GM10847 (cell line): ENCODE results near the gene BHLHE40.

ENCODE experiments used
- POLR2A ChIP-seq: IDR thresholded peaks from 2 replicates; pipeline ENCODE4 v1.6.1; 2011; ENCODE audit not compliant: insufficient read length; ENCODE audit errors: extremely low read depth

Gene BHLHE40

GRCh38 chr3:4980229-4981203 is 1.3 kb downstream of the BHLHE40 start:
- TF ChIP-seq POLR2A, result no peak

GRCh38 chr3:4981294-4981664 is 2.0 kb downstream of the BHLHE40 start:
- TF ChIP-seq POLR2A, result no peak

DNA sequence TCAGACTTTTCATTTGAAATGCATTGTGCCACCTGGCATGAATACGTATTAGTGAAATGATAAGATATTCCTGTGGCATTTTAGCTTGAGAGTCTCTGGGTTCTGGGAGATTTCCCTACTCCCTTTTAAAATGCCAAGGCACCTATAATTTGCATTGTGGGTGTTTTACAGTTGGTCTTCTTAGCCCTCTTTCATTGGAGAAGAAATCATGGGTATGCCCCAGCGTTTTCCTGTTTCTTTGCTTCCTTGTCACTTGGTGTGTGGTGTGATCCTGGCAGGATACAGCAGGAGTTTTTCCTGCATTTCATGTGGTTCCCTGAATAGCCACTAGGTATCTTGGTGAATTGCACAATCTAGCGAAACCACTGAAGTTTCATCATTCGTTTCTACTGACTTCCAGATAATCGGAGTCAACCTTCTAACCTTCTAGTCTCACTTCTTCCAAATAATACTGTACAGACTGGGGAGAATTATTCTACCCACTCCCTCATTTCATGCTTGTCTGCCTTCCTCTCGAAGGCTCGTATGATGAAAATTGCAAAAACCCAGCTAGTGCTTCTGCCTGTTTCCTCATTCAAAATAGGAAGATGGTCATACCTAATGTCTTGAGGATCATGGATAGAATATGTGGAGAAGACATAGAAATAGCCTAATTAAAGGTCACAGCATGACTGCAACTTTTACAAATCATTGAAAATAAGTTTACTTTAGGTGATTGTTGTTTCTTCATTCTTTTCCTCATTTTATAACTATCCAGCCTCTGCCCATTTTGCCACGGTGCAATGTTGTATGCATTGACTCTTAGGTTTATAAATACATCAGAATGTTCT is 2.6 kb downstream of the BHLHE40 start:
- TF ChIP-seq POLR2A, result no peak

- TF ChIP-seq POLR2A, result no peak
These were observed 3.8 kb downstream of the BHLHE40 start for GRCh38 chr3:4982773-4983738.

DNA sequence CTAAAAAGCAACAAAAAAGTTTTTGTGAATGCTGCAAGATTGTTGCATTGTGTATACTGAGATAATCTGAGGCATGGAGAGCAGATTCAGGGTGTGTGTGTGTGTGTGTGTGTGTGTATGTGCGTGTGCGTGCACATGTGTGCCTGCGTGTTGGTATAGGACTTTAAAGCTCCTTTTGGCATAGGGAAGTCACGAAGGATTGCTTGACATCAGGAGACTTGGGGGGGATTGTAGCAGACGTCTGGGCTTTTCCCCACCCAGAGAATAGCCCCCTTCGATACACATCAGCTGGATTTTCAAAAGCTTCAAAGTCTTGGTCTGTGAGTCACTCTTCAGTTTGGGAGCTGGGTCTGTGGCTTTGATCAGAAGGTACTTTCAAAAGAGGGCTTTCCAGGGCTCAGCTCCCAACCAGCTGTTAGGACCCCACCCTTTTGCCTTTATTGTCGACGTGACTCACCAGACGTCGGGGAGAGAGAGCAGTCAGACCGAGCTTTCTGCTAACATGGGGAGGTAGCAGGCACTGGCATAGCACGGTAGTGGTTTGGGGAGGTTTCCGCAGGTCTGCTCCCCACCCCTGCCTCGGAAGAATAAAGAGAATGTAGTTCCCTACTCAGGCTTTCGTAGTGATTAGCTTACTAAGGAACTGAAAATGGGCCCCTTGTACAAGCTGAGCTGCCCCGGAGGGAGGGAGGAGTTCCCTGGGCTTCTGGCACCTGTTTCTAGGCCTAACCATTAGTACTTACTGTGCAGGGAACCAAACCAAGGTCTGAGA is 4.7 kb downstream of the BHLHE40 start:
- TF ChIP-seq POLR2A, result peak; percentile 51

GRCh38 chr3:4984511-4984864 is 5.3 kb downstream of the BHLHE40 start:
- TF ChIP-seq POLR2A, result no peak

GRCh38 chr3:4985330-4986174 is 6.3 kb downstream of the BHLHE40 start:
- no peak for TF ChIP-seq POLR2A

DNA sequence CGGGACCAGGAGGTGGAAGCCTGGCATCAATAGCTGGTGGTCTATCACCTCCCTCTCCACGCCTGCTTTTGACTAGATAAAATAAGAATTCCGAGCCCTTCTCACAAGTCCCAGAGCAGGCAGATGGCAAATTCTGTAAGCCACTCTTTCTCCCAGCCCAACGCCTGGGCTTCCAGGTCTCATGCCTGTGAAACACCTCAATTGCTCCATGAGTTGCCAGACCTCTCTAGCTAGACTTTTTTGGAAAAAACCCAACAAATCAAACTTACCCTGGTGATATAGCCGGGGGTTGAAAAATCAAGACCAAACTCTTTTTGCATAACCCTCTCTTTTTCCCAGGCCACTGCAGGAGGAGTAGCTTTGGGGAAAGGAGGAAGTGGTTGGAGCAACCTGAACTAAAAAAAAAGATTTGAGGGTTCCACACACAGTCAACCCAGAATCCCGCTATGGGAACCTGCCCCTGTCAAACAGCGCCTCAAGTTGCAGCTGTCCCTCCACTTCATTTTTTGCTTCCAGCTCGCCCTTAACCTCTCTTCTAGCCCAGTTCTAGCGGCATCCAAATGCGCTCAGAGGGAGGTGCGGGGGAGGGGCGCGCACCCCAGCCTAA is 7.0 kb downstream of the BHLHE40 start:
- no peak for TF ChIP-seq POLR2A

DNA sequence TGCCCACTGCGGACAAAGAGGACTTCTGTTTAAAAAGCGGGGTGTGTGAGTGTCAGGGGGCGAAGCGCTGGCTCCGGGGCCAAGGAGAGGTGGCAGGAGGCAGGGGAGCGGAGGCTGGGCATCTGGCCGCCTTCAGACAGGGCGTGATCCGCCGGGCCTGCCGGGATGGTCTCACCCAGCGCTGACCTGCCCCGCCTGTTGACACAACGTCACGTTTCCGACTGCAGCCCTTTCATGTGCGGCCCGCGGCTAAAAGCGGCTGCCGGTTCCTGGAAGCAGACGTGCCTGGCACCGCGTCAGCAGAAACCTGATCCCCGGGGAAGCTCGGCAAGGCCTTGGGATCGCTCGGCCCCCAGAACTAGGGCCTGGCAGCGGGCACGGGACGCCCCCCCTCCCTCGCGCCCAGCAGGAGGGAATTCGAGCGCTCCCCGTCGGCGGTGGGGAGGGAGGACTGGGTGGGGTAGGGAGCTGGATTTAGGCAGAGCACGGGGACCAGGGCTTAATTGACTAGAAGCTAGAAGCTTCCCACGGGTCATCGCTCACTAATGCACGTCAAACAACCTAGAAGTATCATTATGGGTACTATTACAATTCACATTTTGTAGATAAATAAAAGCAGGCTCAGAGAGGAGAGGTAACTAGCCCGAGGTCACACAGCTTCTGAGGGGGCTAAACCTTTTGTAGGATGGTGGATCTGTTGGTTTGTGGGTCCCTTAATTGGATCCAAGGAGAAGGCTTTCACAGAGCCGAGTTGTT is 7.7 kb downstream of the BHLHE40 start:
- peak; percentile 47 for TF ChIP-seq POLR2A

DNA sequence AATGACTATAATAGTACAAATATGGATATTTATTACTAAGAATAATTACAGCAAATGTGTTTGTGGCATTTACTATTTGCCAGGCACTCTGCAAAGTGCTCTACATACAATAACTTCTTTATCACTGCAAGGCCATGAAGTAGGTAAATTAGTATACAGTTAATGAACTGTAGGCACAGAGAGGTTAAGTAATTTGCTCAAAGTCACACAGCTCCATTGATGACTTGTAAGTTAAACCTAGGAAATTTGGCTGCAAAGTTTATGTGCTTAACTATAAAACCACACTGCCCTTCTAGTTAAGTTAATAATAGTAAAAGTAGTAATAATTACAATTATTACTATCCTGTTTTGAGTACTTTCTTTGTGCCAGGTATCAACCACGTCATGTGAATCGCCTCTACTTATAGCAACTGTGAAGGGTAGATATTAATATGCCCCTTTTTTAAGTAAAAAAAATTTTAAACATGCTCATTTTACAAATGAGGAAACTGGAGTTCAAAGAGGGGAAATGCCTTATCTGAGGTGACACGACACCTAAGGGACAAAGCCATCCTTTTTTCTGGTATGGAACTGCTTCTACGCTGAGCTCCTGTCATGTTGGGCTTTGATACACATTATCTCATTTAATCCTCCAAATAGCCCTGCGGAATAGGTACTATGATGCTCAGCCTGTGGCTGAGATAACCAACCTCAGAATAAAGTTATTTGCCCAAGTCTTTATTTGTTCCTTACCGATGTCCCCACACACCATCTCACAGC is 8.5 kb downstream of the BHLHE40 start:
- no peak for TF ChIP-seq POLR2A

GRCh38 chr3:4988983-4989834 is 10.0 kb downstream of the BHLHE40 start:
- TF ChIP-seq POLR2A, result no peak

DNA sequence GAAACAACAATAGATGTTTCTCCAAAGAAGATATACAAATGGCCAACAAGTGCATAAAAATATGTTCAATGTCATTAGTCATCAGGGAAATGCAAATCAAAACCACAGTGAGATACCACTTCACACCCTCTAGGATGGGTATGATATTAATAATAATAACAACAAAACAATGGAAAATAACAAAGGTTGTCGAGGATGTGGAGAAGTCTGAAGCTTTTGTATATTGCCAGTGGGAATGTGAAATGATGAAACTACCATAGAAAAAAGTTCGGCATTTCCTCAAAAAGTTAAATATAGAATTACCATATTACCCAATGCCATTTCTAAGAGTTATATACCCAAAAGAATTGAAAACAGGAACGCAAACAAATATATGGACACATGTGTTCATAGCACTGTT is 10.8 kb downstream of the BHLHE40 start:
- no peak for TF ChIP-seq POLR2A
